CD14-positive monocyte (primary cell): ENCODE results near the gene PDIA5. TPM values are rescaled to one million over a fixed set of nuclear protein-coding genes. Genes with fewer than 3 reads are reported as not detected.

Experiments used
- DNase-seq, 3 donors: peaks; one replicate each; pipeline ENCODE4 v3.0.0-alpha.2; 2011 to 2022
- H2AFZ ChIP-seq: 2 replicates; pipeline ENCODE4 v1.6.0; 2012; ENCODE audit warnings: mild to moderate bottlenecking, low read depth, low read length, inconsistent platforms; ENCODE audit not compliant: insufficient read depth, poor library complexity, severe bottlenecking
- H3K27ac ChIP-seq, 2 donors: 1 replicate in 1 of 2; 2 replicates in 1 of 2; pipeline ENCODE4 v1.5.1; 2012 to 2013; ENCODE audit warnings: low read length in 2 of 2, control low read depth in 1 of 2, inconsistent platforms in 1 of 2, low read depth in 1 of 2, mild to moderate bottlenecking in 1 of 2
- H3K27me3 ChIP-seq, 2 donors: one replicate each; pipeline versions ENCODE4 v1.6.0 to v1.6.1; 2011 to 2013; ENCODE audit warnings: low read length in 2 of 2; ENCODE audit not compliant: control insufficient read depth in 2 of 2, insufficient read depth in 2 of 2
- H3K36me3 ChIP-seq, 2 donors: replicated peaks in 1 of 2; 1 replicate in 1 of 2; 2 replicates in 1 of 2; pipeline versions ENCODE4 v1.5.1 to v1.6.1; 2012 to 2013; ENCODE audit warnings: low read length in 2 of 2, control low read depth in 1 of 2, inconsistent platforms in 1 of 2, mild to moderate bottlenecking in 1 of 2; ENCODE audit not compliant: insufficient read depth in 2 of 2, control insufficient read depth in 1 of 2
- H3K4me1 ChIP-seq, 2 donors: 1 replicate in 1 of 2; 2 replicates in 1 of 2; pipeline versions ENCODE4 v1.5.1 to v1.6.1; 2012 to 2013; ENCODE audit warnings: low read length in 2 of 2, control low read depth in 1 of 2, inconsistent platforms in 1 of 2, mild to moderate bottlenecking in 1 of 2, moderate library complexity in 1 of 2; ENCODE audit not compliant: insufficient read depth in 2 of 2, control insufficient read depth in 1 of 2
- H3K4me2 ChIP-seq: replicated peaks from 2 replicates; pipeline ENCODE3; 2012; ENCODE audit warnings: low read length, moderate library complexity, mild to moderate bottlenecking; ENCODE audit not compliant: poor library complexity, severe bottlenecking; ENCODE audit errors: extremely low read depth
- H3K4me3 ChIP-seq, 3 experiments: fragments of 200-600 bp in 1 of 3; sonication (generic) in 1 of 3; replicated peaks in 1 of 3; 1 replicate in 2 of 3; 2 replicates in 1 of 3; pipeline ENCODE4 v1.5.1; 2011 to 2013; ENCODE audit warnings: low read length in 3 of 3, mild to moderate bottlenecking in 3 of 3, control low read depth in 2 of 3, low read depth in 2 of 3, inconsistent platforms in 1 of 3, moderate library complexity in 1 of 3
- H3K79me2 ChIP-seq: 2 replicates; pipeline ENCODE4 v1.6.0; 2012; ENCODE audit warnings: mild to moderate bottlenecking, control low read depth, inconsistent platforms, low read length, moderate library complexity; ENCODE audit not compliant: insufficient read depth
- H3K9ac ChIP-seq: 2 replicates; pipeline ENCODE4 v1.6.0; 2017; ENCODE audit warnings: low read length, mild to moderate bottlenecking; ENCODE audit not compliant: insufficient read depth, poor library complexity, severe bottlenecking
- H3K9me3 ChIP-seq, 2 donors: replicated peaks in 1 of 2; 1 replicate in 1 of 2; 2 replicates in 1 of 2; pipeline versions ENCODE4 v1.5.1 to v1.6.1; 2012 to 2013; ENCODE audit warnings: low read length in 2 of 2, control low read depth in 1 of 2; ENCODE audit not compliant: control insufficient read depth in 1 of 2, insufficient read depth in 1 of 2
- H4K20me1 ChIP-seq: 2 replicates; pipeline ENCODE4 v1.6.0; 2012; ENCODE audit warnings: mild to moderate bottlenecking, low read length, control low read depth, moderate library complexity; ENCODE audit not compliant: insufficient read depth
- H3K27ac Mint-ChIP-seq, 7 donors: one replicate each; pipeline ENCODE4 v1.8.0; 2020; ENCODE audit warnings: mild to moderate bottlenecking in 7 of 7, mixed read lengths in 7 of 7, moderate library complexity in 6 of 7, inconsistent platforms in 2 of 7
- H3K27me3 Mint-ChIP-seq, 3 donors: one replicate each; pipeline ENCODE4 v1.8.0; 2021 to 2022; ENCODE audit warnings: low read depth in 3 of 3, mild to moderate bottlenecking in 3 of 3, mixed read lengths in 3 of 3, moderate library complexity in 3 of 3, inconsistent platforms in 1 of 3
- H3K36me3 Mint-ChIP-seq, 2 donors: one replicate each; pipeline ENCODE4 v1.8.0; 2020; ENCODE audit warnings: mixed read lengths in 2 of 2, inconsistent platforms in 1 of 2, mild to moderate bottlenecking in 1 of 2
- H3K4me1 Mint-ChIP-seq: one replicate; pipeline ENCODE4 v1.8.0; 2020; ENCODE audit warnings: mild to moderate bottlenecking, mixed read lengths
- H3K4me3 Mint-ChIP-seq, 2 donors: one replicate each; pipeline ENCODE4 v1.8.0; 2020; ENCODE audit warnings: mild to moderate bottlenecking in 2 of 2, mixed read lengths in 2 of 2, moderate library complexity in 1 of 2
- H3K9me3 Mint-ChIP-seq, 7 donors: one replicate each; pipeline ENCODE4 v1.8.0; 2020 to 2022; ENCODE audit warnings: mixed read lengths in 7 of 7, mild to moderate bottlenecking in 6 of 7, moderate library complexity in 6 of 7, inconsistent platforms in 2 of 7
- WGBS: methylation state at CpG from one replicate; pipeline ENCODE4 v1.1.5; 2013; ENCODE audit warnings: missing lambda C conversion rate; ENCODE audit not compliant: insufficient coverage; 5-methylcytosine and 5-hydroxymethylcytosine counted together
- intact Hi-C, 2 donors: fragments of 100-400 bp; cut with micrococcal nuclease; formaldehyde crosslinking; loops; one replicate each; pipeline versions ENCODE4 v1.15.0 to v1.15.1; 2023
- polyA plus RNA-seq, 3 donors: library from polyadenylated mRNA; depleted of rRNA in 1 of 3; unstranded in 2 of 3; stranded (reverse) in 1 of 3; fragments of 300-500 nt in 2 of 3; fragments of >200 nt in 1 of 3; fragmentation: Illumina TruSeq in 2 of 3; gene quantifications; 1 replicate in 2 of 3; 2 replicates in 1 of 3; pipeline ENCODE4 v1.2.3, GENCODE V29; 2012 to 2021
- TF ChIP-seq, protein P1 (sequence below): fragments of 200-600 bp; IDR thresholded peaks from one replicate; pipeline ENCODE4 v1.8.0; 2022; ENCODE audit warnings: antibody characterized with exemption, mild to moderate bottlenecking

PDIA5 gene
- polyA plus RNA-seq, 3 donors: 7.1 to 10.0 (median 9.2) TPM

DNA sequence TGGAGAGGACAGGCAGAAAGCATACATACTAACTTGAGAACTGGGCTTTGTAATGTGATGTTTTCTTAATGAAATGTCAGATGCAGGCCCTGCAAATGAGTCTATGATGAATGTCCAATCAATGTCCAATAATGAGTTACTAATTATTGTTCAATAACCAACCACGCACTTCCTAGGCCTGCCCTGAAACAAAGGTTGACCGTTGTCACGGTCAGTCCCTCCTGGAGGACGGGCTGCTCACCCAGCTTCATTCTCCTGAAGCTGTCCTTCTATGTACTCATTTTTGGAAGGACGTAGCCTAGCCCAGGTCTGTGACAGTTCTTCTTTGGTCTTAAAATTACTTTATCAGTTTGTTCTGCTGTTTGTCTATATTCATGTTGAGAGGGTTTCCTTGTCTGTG lies 8.3 kb upstream of the PDIA5 start:
- Histone ChIP-seq H3K4me3 (no peak overlapping the region), H3K9me3 (no peaks in the 10 kb centered on the region), H3K79me2 (no peaks in the 10 kb centered on the region), H3K4me1 (no peaks in the 10 kb centered on the region), H3K36me3 (no peaks in the 10 kb centered on the region), H4K20me1 (no peaks in the 10 kb centered on the region), H3K27ac (no peak overlapping the region), H3K27me3 (no peaks in the 10 kb centered on the region), H3K4me2 (no peak overlapping the region), H2AFZ (no peak overlapping the region), H3K9ac (no peak overlapping the region)
- Mint-ChIP-seq H3K27me3 (peaks cover 1 to 6% (median 5%) of the 10 kb centered on the region in 3 donors), H3K27ac (no peak overlapping the region), H3K9me3 (peaks cover 0 to 4% (median 0%) of the 10 kb centered on the region in 7 donors), H3K36me3 (no peaks in the 10 kb centered on the region), H3K4me1 (peaks cover 2% of the 10 kb centered on the region), H3K4me3 (no peak overlapping the region)
- DNase-seq: no peak
- TF ChIP-seq, protein P1, sequence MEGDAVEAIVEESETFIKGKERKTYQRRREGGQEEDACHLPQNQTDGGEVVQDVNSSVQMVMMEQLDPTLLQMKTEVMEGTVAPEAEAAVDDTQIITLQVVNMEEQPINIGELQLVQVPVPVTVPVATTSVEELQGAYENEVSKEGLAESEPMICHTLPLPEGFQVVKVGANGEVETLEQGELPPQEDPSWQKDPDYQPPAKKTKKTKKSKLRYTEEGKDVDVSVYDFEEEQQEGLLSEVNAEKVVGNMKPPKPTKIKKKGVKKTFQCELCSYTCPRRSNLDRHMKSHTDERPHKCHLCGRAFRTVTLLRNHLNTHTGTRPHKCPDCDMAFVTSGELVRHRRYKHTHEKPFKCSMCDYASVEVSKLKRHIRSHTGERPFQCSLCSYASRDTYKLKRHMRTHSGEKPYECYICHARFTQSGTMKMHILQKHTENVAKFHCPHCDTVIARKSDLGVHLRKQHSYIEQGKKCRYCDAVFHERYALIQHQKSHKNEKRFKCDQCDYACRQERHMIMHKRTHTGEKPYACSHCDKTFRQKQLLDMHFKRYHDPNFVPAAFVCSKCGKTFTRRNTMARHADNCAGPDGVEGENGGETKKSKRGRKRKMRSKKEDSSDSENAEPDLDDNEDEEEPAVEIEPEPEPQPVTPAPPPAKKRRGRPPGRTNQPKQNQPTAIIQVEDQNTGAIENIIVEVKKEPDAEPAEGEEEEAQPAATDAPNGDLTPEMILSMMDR: no peak
- intact Hi-C loops: no loop called here
- 94% methylated on average over 5 of the region's 5 CpGs for WGBS

DNA sequence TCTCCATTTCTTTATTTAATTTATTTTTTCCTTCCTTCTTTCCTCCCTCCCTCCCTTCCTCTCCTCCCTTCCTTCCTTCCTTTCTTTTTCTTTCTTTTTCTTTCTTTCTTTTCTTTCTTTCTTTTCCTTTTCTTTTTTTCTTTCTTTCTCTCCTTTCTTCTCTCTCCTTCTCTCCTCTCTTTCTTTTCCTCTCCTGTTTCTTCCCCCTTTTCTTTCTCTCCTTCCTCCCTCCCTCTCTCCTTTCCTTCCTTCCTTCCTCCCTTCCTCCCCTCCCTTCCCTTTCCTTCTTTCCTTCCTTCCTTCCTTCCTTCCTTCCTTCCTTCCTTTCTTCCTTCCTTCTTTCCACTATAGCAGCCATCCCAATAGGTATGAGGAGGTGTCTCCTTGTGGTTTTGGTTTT lies 6.8 kb upstream of the PDIA5 start:
- no peaks in the 10 kb centered on the region for H3K27me3 ChIP-seq
- H3K79me2 ChIP-seq: no peaks in the 10 kb centered on the region
- no peak overlapping the region for H3K4me2 ChIP-seq
- H3K4me3 ChIP-seq: no peak overlapping the region
- peaks cover 0 to 4% (median 0%) of the 10 kb centered on the region in 7 donors for H3K9me3 Mint-ChIP-seq
- H3K27ac Mint-ChIP-seq: no peak overlapping the region
- no peak for DNase-seq
- H3K36me3 Mint-ChIP-seq: no peaks in the 10 kb centered on the region
- H3K4me1 ChIP-seq: no peaks in the 10 kb centered on the region
- H3K27ac ChIP-seq: no peak overlapping the region
- TF ChIP-seq, protein P1: no peak
- H3K27me3 Mint-ChIP-seq: peaks cover 0 to 3% (median 3%) of the 10 kb centered on the region in 3 donors
- H3K36me3 ChIP-seq: no peaks in the 10 kb centered on the region
- no peak overlapping the region for H2AFZ ChIP-seq
- no peak overlapping the region for H3K4me3 Mint-ChIP-seq
- H3K9ac ChIP-seq: no peak overlapping the region
- no peaks in the 10 kb centered on the region for H4K20me1 ChIP-seq
- peaks cover 6% of the 10 kb centered on the region for H3K4me1 Mint-ChIP-seq
- intact Hi-C loops: no loop called here
- H3K9me3 ChIP-seq: no peaks in the 10 kb centered on the region
